Upper lobe of left lung (tissue), 6 donors: ENCODE data around the gene MCM3AP. TPM values are rescaled to one million over a fixed set of nuclear protein-coding genes. Genes with fewer than 3 reads are reported as not detected.

ENCODE experiments used
- ATAC-seq, 2 donors: fragments of 200-7000 bp; cut with Tn5 transposase; one replicate each; pipeline ENCODE4 v1.9.1; 2022; ENCODE audit warnings: mild to moderate bottlenecking in 2 of 2, moderate library complexity in 2 of 2; ENCODE audit not compliant: low FRiP score in 2 of 2
- DNase-seq, 2 donors: peaks; one replicate each; pipeline ENCODE4 v3.0.0-alpha.2; 2019 to 2020
- H3K27ac ChIP-seq, 4 donors: fragments of 200-600 bp; sonication (generic); one replicate each; pipeline ENCODE4 v1.5.1; 2016 to 2019
- H3K27me3 ChIP-seq, 4 donors: fragments of 200-600 bp; sonication (generic); one replicate each; pipeline ENCODE4 v1.5.1; 2017 to 2019
- H3K36me3 ChIP-seq, 4 donors: fragments of 200-600 bp; sonication (generic); one replicate each; pipeline ENCODE4 v1.5.1; 2016 to 2019
- H3K4me1 ChIP-seq, 4 donors: fragments of 200-600 bp; sonication (generic); one replicate each; pipeline ENCODE4 v1.5.1; 2018 to 2019
- H3K4me3 ChIP-seq, 4 donors: fragments of 200-600 bp; sonication (generic); one replicate each; pipeline ENCODE4 v1.5.1; 2017 to 2019; ENCODE audit warnings: mild to moderate bottlenecking in 2 of 4, moderate library complexity in 1 of 4
- H3K9me3 ChIP-seq, 4 donors: fragments of 200-600 bp; sonication (generic); one replicate each; pipeline ENCODE4 v1.5.1; 2018 to 2019
- EP300 ChIP-seq, 4 donors: sonication (generic); formaldehyde crosslinking; IDR thresholded peaks; one replicate each; pipeline ENCODE4 v1.5.1; 2017; ENCODE audit warnings: antibody characterized with exemption in 4 of 4, control low read depth in 2 of 4
- POLR2A ChIP-seq, 4 donors: fragments of 450-650 bp; IDR thresholded peaks; one replicate each; pipeline ENCODE4 v1.5.1; 2016 to 2017; ENCODE audit warnings: antibody characterized with exemption in 4 of 4, mild to moderate bottlenecking in 2 of 4
- POLR2AphosphoS5 ChIP-seq, 2 donors: sonication (generic); formaldehyde crosslinking; IDR thresholded peaks; one replicate each; pipeline ENCODE4 v1.5.1; 2017; ENCODE audit warnings: antibody characterized with exemption in 2 of 2
- WGBS, 2 donors: methylation state at CpG; one replicate each; pipeline ENCODE4 v1.1.5; 2017 to 2018; 5-methylcytosine and 5-hydroxymethylcytosine counted together
- total RNA-seq, 6 donors: library from RNA; depleted of rRNA in 4 of 6; stranded (reverse); fragments of >200 nt in 4 of 6; gene quantifications; one replicate each; pipeline versions ENCODE4 v1.1.0 to v1.2.1, GENCODE V29; 2016 to 2021
- TF ChIP-seq, protein P1 (sequence below), 6 experiments: fragments of 450-650 bp in 4 of 6; fragments of 200-600 bp in 2 of 6; sonication (generic) in 2 of 6; IDR thresholded peaks; one replicate each; pipeline ENCODE4 v1.5.1; 2016 to 2019; ENCODE audit warnings: antibody characterized with exemption in 6 of 6
- donor health status: DM: no; HTN: no; CAD: no; lungs with moderate emphysema.
- donor health status: DM: no; HTN: yes; CAD: no; lungs with severe emphysema.

Gene MCM3AP
- total RNA-seq, 6 donors from 2014 or later = 93.3 to 226 (median 98.4) TPM

DNA sequence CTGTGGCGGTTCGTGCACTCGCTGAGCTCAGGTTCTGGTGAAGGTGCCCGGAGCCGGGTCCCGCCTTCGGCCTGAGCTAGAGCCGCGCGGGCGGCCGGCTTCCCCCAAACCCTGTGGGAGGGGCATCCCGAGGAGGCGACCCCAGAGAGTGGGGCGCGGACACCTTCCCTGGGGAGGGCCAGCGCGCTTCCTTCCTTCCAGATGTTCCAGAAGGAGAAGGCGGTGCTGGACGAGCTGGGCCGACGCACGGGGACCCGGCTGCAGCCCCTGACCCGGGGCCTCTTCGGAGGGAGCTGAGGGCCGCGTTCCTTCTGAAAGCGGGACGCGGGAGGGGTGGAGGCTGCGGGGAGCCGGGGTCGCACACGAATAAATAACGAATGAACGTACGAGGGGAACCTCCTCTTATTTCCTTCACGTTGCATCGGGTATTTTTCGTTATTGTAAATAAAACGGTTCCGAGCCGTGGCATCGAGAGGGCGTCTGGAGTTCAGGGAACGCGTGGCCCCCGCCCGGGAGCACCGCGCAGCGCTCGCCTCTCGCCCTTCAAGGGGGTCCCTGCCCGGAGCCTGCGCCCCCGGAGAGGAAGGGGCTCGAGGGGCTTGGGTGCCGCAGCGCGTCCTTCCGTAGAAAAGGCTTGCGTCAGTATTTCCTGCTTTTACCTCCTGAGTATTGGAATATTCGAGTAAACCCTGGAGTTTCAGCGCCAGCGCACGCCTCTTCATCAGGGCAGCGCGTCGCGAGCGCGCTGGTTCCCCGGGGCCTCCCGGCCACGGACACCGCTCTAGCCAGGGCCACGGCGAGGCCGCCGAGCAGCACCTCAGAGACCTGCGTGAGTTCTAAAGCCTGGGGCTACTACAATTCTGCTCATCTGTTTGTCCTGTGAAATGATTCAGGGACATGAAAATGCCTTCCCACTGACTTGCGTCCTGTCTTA, 12.2 kb upstream of the MCM3AP start:
- ATAC-seq (peak in 1 of 2 donors; percentile 43), DNase-seq (peak in 1 of 2 donors; percentile 87)
- Histone ChIP-seq H3K27me3 (peaks cover 0 to 9% (median 1%) of the 10 kb centered on the region in 4 donors), H3K9me3 (no peaks in the 10 kb centered on the region), H3K4me3 (peak overlapping the region; percentile 42 to 62 (median 50)), H3K36me3 (peaks cover 0 to 5% (median 2%) of the 10 kb centered on the region in 4 donors), H3K4me1 (peaks cover 10 to 23% (median 14%) of the 10 kb centered on the region in 4 donors), H3K27ac (peak overlapping the region in 3 of 4 donors; percentile 36 to 70 (median 43))
- TF ChIP-seq POLR2A (IDR thresholded peaks at IDR 0.05) (no peak), POLR2AphosphoS5 (IDR thresholded peaks at IDR 0.05) (no peak)
- 6 to 9% methylated on average over 21 to 76 of the region's 84 CpGs for WGBS, 2 donors

DNA sequence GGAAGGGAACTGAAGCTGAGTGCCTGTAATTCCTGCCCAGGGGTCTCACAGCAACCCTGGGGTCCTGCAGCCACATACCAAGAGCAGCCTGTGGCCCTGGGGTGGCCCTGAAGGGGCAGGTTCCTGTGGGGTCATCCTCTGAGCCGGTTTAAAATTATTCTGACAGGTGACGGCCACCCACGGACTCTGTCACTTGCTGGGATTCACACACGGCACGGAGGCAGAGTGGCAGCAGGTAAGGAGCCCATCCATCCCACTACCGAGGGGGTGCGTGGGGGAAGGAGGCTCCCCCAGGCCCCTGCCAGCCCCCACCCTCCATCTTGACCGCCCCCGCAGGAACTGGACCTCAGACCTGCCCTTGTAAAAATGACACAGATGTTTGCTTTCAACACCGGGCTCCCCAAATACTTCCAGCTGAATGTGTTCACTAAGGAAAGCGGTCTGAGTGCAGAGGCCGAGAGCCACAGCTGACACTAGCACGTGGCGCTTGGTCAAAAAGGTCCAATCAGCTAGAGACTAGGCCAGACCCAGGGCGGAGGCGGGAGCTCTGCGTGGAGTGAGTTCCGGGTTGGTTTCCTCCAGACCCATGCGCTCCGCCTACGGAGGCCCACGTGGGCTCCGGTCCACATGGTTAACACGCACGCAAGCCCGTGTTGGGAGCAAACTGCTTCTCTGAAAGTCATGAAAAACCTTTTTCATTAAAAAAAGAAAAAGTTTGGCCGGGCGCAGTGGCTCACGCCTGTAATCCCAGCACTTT, 10.8 kb upstream of the MCM3AP start:
- ATAC-seq (peak; percentile 90 to 95), DNase-seq (peak; percentile 52 to 86)
- Histone ChIP-seq H3K4me3 (peak overlapping the region in 2 of 4 donors; percentile 14 to 34), H3K36me3 (peaks cover 0 to 10% (median 6%) of the 10 kb centered on the region in 4 donors), H3K27ac (peak overlapping the region in 1 of 4 donors; percentile 73), H3K9me3 (no peaks in the 10 kb centered on the region), H3K27me3 (peaks cover 0 to 9% (median 1%) of the 10 kb centered on the region in 4 donors), H3K4me1 (peaks cover 10 to 23% (median 14%) of the 10 kb centered on the region in 4 donors)
- 68 to 74% methylated on average over 20 to 22 of the region's 29 CpGs for WGBS, 2 donors
- TF ChIP-seq EP300 (IDR thresholded peaks at IDR 0.05) (no peak), POLR2A (IDR thresholded peaks at IDR 0.05) (peak in 1 of 4 donors; percentile 47)

DNA sequence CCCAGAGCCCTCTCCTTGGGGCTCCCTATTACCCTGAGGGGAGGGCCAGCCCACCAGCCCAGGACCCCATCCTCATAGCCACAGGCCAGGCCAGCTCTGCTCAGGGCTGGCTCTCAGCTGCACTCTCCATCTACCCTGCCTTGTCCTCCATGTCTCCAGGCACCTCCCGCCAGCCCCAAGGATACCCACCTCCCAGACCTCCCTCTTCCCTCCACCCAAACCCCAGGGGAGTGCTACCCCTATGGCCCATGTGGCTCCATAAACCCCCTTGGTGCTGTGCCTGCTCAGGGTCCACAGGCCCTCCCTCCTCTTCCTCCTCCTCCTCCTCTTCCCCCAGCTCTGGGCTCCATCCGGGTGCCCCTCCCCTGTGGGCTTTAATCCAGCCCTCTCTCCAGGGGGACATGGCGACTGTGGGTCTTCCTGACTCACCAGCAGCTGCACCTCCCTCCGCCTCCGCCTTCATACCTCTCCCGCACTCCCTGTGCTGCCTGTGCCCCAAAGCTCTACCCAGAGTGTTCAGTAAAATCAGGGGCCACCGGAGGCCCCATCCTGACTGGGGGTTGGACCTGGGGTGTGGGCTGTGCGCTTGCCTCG, 9.9 kb upstream of the MCM3AP start:
- peaks cover 0 to 8% (median 6%) of the 10 kb centered on the region in 4 donors for H3K36me3 ChIP-seq
- DNase-seq = no peak
- TF ChIP-seq EP300 (IDR thresholded peaks at IDR 0.05) (no peak), POLR2AphosphoS5 (IDR thresholded peaks at IDR 0.05) (no peak), POLR2A (IDR thresholded peaks at IDR 0.05) (no peak)
- TF ChIP-seq, protein P1, sequence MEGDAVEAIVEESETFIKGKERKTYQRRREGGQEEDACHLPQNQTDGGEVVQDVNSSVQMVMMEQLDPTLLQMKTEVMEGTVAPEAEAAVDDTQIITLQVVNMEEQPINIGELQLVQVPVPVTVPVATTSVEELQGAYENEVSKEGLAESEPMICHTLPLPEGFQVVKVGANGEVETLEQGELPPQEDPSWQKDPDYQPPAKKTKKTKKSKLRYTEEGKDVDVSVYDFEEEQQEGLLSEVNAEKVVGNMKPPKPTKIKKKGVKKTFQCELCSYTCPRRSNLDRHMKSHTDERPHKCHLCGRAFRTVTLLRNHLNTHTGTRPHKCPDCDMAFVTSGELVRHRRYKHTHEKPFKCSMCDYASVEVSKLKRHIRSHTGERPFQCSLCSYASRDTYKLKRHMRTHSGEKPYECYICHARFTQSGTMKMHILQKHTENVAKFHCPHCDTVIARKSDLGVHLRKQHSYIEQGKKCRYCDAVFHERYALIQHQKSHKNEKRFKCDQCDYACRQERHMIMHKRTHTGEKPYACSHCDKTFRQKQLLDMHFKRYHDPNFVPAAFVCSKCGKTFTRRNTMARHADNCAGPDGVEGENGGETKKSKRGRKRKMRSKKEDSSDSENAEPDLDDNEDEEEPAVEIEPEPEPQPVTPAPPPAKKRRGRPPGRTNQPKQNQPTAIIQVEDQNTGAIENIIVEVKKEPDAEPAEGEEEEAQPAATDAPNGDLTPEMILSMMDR (IDR thresholded peaks at IDR 0.05) = no peak
- ATAC-seq = peak; percentile 45 to 49
- H3K27me3 ChIP-seq = peaks cover 0 to 9% (median 1%) of the 10 kb centered on the region in 4 donors
- WGBS, 2 donors = 68 to 72% methylated on average over 9 of the region's 9 CpGs
- no peaks in the 10 kb centered on the region for H3K9me3 ChIP-seq
- no peak overlapping the region for H3K4me3 ChIP-seq
- peaks cover 10 to 23% (median 14%) of the 10 kb centered on the region in 4 donors for H3K4me1 ChIP-seq
- H3K27ac ChIP-seq = peak overlapping the region in 1 of 4 donors; percentile 73

DNA sequence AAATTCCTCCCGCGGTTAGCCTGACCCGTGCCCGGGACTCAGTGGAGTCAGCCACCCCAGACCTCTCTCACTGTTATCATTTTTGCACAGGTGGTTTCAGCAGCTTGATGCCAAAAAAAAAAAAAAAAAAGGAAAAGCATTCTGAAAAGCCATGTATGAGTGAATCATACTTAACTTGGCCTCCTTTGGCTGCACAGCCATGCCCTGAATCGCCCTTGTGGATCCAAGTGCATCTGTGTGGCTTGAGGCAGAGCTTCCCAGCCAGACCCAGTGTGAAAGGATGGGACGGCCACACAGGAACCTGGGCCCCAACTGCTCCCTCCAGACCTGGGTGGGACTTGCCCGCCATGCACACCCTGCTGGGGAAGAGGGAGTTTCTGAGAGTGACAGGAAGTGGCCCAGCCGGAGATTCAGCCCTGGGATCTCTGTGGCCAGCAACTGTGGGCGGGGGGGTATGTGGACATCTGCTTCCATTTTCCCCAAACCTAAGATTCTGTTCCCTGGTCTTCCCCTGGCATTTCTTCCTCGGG, 9.3 kb upstream of the MCM3AP start:
- TF ChIP-seq, protein P1 (IDR thresholded peaks at IDR 0.05) = no peak
- TF ChIP-seq POLR2AphosphoS5 (IDR thresholded peaks at IDR 0.05) (no peak), EP300 (IDR thresholded peaks at IDR 0.05) (no peak), POLR2A (IDR thresholded peaks at IDR 0.05) (no peak)
- H3K27ac ChIP-seq = no peak overlapping the region
- peak; percentile 14 to 20 for ATAC-seq
- WGBS, 2 donors = 61 to 64% methylated on average over 7 to 9 of the region's 10 CpGs
- H3K4me3 ChIP-seq = no peak overlapping the region
- H3K4me1 ChIP-seq = peaks cover 10 to 23% (median 14%) of the 10 kb centered on the region in 4 donors
- peaks cover 0 to 7% (median 6%) of the 10 kb centered on the region in 4 donors for H3K36me3 ChIP-seq
- H3K27me3 ChIP-seq = peaks cover 0 to 9% (median 1%) of the 10 kb centered on the region in 4 donors
- no peak for DNase-seq
- no peaks in the 10 kb centered on the region for H3K9me3 ChIP-seq

DNA sequence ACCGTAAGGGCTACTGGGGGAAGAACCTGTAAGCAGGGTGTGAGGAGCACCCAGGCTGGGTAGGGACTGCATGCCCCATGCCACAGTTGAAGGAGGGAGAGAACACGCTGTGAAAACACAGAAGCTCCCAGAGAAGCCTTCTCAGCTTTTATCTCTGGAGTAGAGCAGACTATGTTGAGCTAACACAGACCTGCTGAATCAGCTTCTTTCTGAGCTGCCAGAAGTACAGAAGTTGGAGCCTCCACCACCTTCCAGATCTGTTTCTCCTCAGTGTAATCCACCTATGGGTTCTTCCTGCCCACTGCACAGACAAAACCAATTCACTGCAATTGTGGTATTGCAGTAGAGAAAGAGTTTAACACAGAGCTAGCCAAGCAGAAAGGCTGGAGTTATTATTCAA, 6.2 kb upstream of the MCM3AP start:
- DNase-seq (no peak), ATAC-seq (no peak)
- no peak overlapping the region for H3K4me3 ChIP-seq
- H3K36me3 ChIP-seq = peaks cover 0 to 7% (median 6%) of the 10 kb centered on the region in 4 donors
- TF ChIP-seq POLR2A (IDR thresholded peaks at IDR 0.05) (no peak), EP300 (IDR thresholded peaks at IDR 0.05) (no peak), POLR2AphosphoS5 (IDR thresholded peaks at IDR 0.05) (no peak)
- TF ChIP-seq, protein P1 (IDR thresholded peaks at IDR 0.05) = no peak
- H3K4me1 ChIP-seq = peaks cover 3 to 20% (median 9%) of the 10 kb centered on the region in 4 donors
- WGBS, 2 donors = 100% methylated on average over 2 of the region's 2 CpGs
- H3K27me3 ChIP-seq = no peaks in the 10 kb centered on the region
- H3K27ac ChIP-seq = no peak overlapping the region
- no peaks in the 10 kb centered on the region for H3K9me3 ChIP-seq
